Epithelial cell of esophagus (primary cell): ENCODE data around the gene PLSCR3.

Source experiments
- DNase-seq: peaks from one replicate; pipeline ENCODE4 v3.0.0; 2010; ENCODE audit warnings: low read depth
- H3K4me3 ChIP-seq: 2 replicates; pipeline ENCODE4 v1.5.1; 2011; ENCODE audit warnings: mild to moderate bottlenecking, low read length, control low read depth
- TF ChIP-seq, protein P1 (sequence below): IDR thresholded peaks from 2 replicates; pipeline ENCODE4 v1.5.1; 2011; ENCODE audit warnings: low read depth, mild to moderate bottlenecking, low read length, control low read depth, inconsistent platforms; ENCODE audit not compliant: insufficient read depth; ENCODE audit errors: missing control alignments

The PLSCR3 gene

DNA sequence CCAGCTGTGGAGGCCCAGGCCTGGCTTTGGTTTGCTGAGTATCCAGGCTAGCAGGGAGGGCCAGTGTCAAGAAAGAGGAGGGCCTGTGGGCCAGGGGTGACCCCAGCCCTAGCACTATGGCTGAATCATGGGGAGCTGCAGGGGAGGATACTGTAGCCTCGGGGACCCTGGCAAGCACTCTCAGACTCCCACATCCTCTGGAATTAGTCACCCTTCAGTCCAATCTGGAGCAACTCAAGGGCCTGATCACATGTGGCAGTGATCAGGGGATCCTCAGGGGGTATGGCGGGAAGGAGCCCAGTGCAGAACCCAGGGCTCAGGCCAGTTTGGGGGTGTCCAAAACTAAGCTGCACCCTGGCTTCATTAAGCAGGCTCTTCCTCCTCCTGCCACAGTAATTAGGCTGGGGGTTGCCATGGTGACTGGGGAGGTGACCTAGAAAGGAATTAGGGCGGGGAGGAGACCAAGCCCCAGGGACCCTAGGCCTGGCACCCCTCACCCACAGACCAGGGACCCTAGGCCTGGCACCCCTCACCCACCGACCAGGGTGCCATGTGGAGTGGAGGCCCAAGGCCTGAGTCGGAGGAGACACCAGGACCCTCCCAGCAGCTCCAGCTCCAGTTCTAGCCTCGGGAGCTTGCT lies 19.1 kb upstream of the PLSCR3 start:
- peak; percentile 35 for DNase-seq
- H3K4me3 ChIP-seq = no peak overlapping the region
- TF ChIP-seq, protein P1, sequence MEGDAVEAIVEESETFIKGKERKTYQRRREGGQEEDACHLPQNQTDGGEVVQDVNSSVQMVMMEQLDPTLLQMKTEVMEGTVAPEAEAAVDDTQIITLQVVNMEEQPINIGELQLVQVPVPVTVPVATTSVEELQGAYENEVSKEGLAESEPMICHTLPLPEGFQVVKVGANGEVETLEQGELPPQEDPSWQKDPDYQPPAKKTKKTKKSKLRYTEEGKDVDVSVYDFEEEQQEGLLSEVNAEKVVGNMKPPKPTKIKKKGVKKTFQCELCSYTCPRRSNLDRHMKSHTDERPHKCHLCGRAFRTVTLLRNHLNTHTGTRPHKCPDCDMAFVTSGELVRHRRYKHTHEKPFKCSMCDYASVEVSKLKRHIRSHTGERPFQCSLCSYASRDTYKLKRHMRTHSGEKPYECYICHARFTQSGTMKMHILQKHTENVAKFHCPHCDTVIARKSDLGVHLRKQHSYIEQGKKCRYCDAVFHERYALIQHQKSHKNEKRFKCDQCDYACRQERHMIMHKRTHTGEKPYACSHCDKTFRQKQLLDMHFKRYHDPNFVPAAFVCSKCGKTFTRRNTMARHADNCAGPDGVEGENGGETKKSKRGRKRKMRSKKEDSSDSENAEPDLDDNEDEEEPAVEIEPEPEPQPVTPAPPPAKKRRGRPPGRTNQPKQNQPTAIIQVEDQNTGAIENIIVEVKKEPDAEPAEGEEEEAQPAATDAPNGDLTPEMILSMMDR = no peak

DNA sequence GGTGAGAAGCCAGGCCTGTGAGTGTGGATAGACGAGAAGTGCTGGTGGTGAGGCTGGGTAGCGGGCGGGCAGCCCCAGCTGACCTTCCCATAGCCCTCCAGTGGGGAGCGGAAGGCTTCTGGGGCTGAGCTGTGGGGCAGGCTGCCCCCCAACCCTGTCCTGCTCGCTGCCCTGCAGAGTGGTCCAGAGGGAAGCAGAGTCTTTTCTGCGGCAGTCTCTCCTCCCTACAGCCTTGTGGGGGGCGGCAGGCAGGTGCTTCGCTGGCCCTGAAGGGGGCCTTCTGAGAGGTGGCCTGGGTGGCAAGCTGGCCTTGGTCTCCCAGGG lies 17.1 kb upstream of the PLSCR3 start:
- no peak overlapping the region for H3K4me3 ChIP-seq
- DNase-seq = no peak
- TF ChIP-seq, protein P1 = no peak

DNA sequence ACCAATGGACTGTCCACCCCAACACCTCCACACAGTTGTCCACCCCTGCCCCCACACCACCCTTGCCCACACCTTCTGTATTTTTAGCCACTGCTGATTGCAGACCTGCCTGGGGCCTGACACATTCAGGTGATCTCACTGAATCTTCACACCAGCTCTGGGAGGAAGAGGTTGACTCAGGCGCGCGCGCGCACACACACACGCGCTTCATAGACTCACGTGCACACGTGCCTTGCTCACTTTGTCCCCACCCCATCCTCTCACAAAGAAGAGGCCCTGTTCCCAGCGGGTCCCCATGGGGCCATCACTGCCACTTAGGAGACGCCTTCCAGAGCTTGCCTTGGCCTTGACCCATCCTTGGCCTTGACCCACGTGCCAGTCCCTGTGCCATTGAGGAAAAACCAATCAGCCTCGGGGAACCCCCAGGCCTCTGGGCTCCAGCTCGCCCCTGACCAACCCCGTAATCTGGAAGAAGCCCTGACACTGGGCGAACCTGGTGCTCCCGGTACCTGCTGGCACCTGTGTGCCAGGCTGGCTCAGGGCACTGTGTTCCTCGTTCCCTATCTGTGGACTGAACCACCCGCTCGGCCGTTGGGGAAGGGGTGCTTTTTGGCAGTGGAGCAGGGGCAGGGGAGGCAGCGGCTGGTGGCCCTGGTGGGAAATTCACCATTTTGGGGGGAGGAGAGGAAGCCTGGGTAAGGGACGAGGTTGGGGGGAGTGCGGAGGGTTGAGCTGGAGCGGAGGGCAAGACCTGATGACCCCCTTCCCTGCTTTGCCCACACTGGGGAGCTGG lies 16.5 kb upstream of the PLSCR3 start:
- TF ChIP-seq, protein P1 = no peak
- no peak for DNase-seq
- H3K4me3 ChIP-seq = no peak overlapping the region

DNA sequence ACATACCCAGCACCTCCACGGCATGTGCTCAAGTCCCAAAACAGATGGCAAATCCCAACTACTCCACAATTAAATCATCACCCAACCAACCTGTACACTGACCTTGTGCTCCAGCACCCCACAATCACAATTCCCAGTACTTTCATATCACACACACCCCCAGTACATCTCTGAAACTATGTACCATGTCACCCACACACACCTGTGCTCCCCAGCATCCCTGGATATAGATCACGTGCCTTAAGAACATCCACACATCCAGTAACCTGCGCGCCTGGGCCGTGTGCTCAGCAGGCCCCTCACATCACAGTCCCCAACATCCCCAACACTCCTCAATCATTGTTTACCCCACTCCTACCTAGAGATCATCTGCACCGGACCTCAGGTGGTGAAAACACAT lies 15.4 kb upstream of the PLSCR3 start:
- no peak for DNase-seq
- TF ChIP-seq, protein P1 = no peak
- H3K4me3 ChIP-seq = no peak overlapping the region

DNA sequence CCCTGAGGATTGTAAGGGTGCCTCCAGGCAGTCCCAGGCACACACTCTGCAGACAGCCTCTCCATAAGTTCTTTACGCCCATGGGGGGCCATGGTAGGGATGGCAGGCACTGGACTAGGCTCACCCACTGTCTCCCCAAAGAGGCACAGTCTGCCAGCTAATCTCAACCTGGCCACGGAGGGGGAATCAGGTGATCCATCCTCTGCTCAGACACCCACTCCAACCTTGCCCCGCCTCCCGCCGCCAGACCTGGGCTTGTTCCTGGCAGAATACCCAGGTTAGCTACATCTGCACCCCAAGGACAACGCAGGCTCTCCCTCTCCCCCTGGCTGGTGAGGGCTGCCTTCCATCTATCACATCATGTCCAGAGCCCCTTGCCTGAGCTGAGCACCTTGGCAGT lies 14.5 kb upstream of the PLSCR3 start:
- no peak overlapping the region for H3K4me3 ChIP-seq
- TF ChIP-seq, protein P1 = no peak
- no peak for DNase-seq

DNA sequence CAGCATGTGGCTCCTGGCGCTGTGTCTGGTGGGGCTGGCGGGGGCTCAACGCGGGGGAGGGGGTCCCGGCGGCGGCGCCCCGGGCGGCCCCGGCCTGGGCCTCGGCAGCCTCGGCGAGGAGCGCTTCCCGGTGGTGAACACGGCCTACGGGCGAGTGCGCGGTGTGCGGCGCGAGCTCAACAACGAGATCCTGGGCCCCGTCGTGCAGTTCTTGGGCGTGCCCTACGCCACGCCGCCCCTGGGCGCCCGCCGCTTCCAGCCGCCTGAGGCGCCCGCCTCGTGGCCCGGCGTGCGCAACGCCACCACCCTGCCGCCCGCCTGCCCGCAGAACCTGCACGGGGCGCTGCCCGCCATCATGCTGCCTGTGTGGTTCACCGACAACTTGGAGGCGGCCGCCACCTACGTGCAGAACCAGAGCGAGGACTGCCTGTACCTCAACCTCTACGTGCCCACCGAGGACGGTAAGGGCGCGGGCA lies 14.0 kb upstream of the PLSCR3 start:
- TF ChIP-seq, protein P1 = no peak
- no peak for DNase-seq
- no peak overlapping the region for H3K4me3 ChIP-seq
